Measurements from ENCODE around the gene THRSP. TPM values are rescaled to one million over a fixed set of nuclear protein-coding genes. Genes with fewer than 3 reads are reported as not detected.
A peak's percentile ranks its signal among the peaks of the same experiment; 100 is the strongest.
"Not testable (repeated sequence)": the region's sequence is repeated elsewhere in the genome, so short reads cannot be mapped to it uniquely, and the experiment has no call there.

Gene THRSP, protein sequence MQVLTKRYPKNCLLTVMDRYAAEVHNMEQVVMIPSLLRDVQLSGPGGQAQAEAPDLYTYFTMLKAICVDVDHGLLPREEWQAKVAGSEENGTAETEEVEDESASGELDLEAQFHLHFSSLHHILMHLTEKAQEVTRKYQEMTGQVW
- total RNA-seq (0.48 TPM), polyA plus RNA-seq (6.5 TPM)

- 93% methylated on average over 14 of the region's 14 CpGs for WGBS
- Histone ChIP-seq H3K4me3 (ENCODE audit: low read depth, low read length) (no peak within 1 kb of the TSS), H3K36me3 (ENCODE audit: insufficient read depth) (peaks cover 2% of the 10 kb centered on the region), H3K27ac (ENCODE audit: low read depth) (no peak within 1 kb of the TSS), H3K4me1 (ENCODE audit: insufficient read depth) (no peaks in the 10 kb centered on the region)
- DNase-seq (ENCODE audit: extremely low spot score), result no peak
These were observed at the start of gene THRSP for GRCh38 chr11:78063440-78064181. Gene THRSP (plus strand): TSS chr11:78063861. CDS start chr11:78063882, 21 bp downstream.

DNA sequence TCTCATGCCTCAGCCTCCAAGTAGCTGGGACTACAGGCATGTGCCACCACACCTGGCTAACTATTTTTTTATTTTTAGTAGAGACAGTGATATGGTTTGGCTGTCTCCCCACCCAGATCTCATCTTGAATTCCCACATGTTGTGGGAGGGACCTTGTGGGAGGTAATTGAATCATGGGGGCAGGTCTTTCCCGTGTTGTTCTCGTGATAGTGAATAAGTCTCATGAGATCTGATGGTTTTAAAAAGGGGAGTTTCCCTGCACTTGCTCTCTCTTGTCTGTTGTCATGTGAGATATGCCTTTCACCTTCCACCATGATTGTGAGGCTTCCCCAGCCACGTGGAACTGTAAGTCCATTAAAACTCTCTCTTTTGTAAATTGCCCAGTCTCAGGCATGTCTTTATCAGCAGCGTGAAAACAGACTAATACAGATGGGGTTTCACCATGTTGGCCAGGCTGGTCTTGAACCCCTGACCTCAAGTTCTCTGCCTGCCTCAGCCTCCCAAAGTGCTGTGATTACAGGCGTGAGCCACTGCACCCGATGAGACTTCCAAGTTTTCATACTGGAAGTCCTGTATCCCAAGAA is 48.6 kb upstream of the THRSP start:
- not testable (repeated sequence) for DNase-seq (ENCODE audit: extremely low spot score); H3K4me1 ChIP-seq (ENCODE audit: insufficient read depth); H3K36me3 ChIP-seq (ENCODE audit: insufficient read depth); H3K4me3 ChIP-seq (ENCODE audit: low read depth, low read length); H3K27ac ChIP-seq (ENCODE audit: low read depth)
- 84% methylated on average over 6 of the region's 6 CpGs for WGBS

- H3K4me3 ChIP-seq (ENCODE audit: low read depth, low read length), result no peak overlapping the region
- DNase-seq (ENCODE audit: extremely low spot score), result no peak
- no peak overlapping the region for H3K27ac ChIP-seq (ENCODE audit: low read depth)
- peaks cover 1% of the 10 kb centered on the region for H3K36me3 ChIP-seq (ENCODE audit: insufficient read depth)
- H3K4me1 ChIP-seq (ENCODE audit: insufficient read depth), result no peaks in the 10 kb centered on the region
- 93% methylated on average over 1 of the region's 1 CpG for WGBS
These were observed 47.8 kb upstream of the THRSP start for GRCh38 chr11:78015878-78016277.

GRCh38 chr11:78019808-78020207 is 43.9 kb upstream of the THRSP start:
- no peaks in the 10 kb centered on the region for H3K4me1 ChIP-seq (ENCODE audit: insufficient read depth)
- 52% methylated on average over 4 of the region's 4 CpGs for WGBS
- no peak overlapping the region for H3K27ac ChIP-seq (ENCODE audit: low read depth)
- H3K36me3 ChIP-seq (ENCODE audit: insufficient read depth), result peaks cover 1% of the 10 kb centered on the region
- H3K4me3 ChIP-seq (ENCODE audit: low read depth, low read length), result no peak overlapping the region
- DNase-seq (ENCODE audit: extremely low spot score), result no peak

- H3K27ac ChIP-seq (ENCODE audit: low read depth), result no peak overlapping the region
- no peak for DNase-seq (ENCODE audit: extremely low spot score)
- no peak overlapping the region for H3K4me3 ChIP-seq (ENCODE audit: low read depth, low read length)
- no peaks in the 10 kb centered on the region for H3K4me1 ChIP-seq (ENCODE audit: insufficient read depth)
- peaks cover 1% of the 10 kb centered on the region for H3K36me3 ChIP-seq (ENCODE audit: insufficient read depth)
- 40% methylated on average over 3 of the region's 3 CpGs for WGBS
These were observed 43.4 kb upstream of the THRSP start for GRCh38 chr11:78020246-78020645.

- Histone ChIP-seq H3K4me1 (ENCODE audit: insufficient read depth) (no peaks in the 10 kb centered on the region), H3K27ac (ENCODE audit: low read depth) (no peak overlapping the region), H3K36me3 (ENCODE audit: insufficient read depth) (no peaks in the 10 kb centered on the region), H3K4me3 (ENCODE audit: low read depth, low read length) (no peak overlapping the region)
- DNase-seq (ENCODE audit: extremely low spot score), result no peak
- WGBS, result 82% methylated on average over 6 of the region's 6 CpGs
These were observed 42.0 kb upstream of the THRSP start for GRCh38 chr11:78021611-78022010.

- DNase-seq (ENCODE audit: extremely low spot score), result no peak
- no peak within 1 kb of the TSS for H3K27ac ChIP-seq (ENCODE audit: low read depth)
- 12% methylated on average over 37 of the region's 37 CpGs for WGBS
- H3K4me3 ChIP-seq (ENCODE audit: low read depth, low read length), result peak within 1 kb of the TSS; percentile 42
- no peaks in the 10 kb centered on the region for H3K36me3 ChIP-seq (ENCODE audit: insufficient read depth)
- no peaks in the 10 kb centered on the region for H3K4me1 ChIP-seq (ENCODE audit: insufficient read depth)
These were observed 41.0 kb upstream of the THRSP start, which contains the start of gene KCTD14 for GRCh38 chr11:78022397-78023396. Gene KCTD14 (minus strand): TSS chr11:78023276. CDS start chr11:78023249, 27 bp downstream.

- 71% methylated on average over 7 of the region's 7 CpGs for WGBS
- Histone ChIP-seq H3K27ac (ENCODE audit: low read depth) (no peak overlapping the region), H3K4me1 (ENCODE audit: insufficient read depth) (no peaks in the 10 kb centered on the region), H3K36me3 (ENCODE audit: insufficient read depth) (no peaks in the 10 kb centered on the region), H3K4me3 (ENCODE audit: low read depth, low read length) (peak overlapping the region; percentile 42)
- no peak for DNase-seq (ENCODE audit: extremely low spot score)
These were observed 40.2 kb upstream of the THRSP start for GRCh38 chr11:78023426-78023825.

GRCh38 chr11:78025378-78025777 is 38.3 kb upstream of the THRSP start:
- DNase-seq (ENCODE audit: extremely low spot score), result no peak
- no peaks in the 10 kb centered on the region for H3K36me3 ChIP-seq (ENCODE audit: insufficient read depth)
- no peaks in the 10 kb centered on the region for H3K4me1 ChIP-seq (ENCODE audit: insufficient read depth)
- no peak overlapping the region for H3K27ac ChIP-seq (ENCODE audit: low read depth)
- H3K4me3 ChIP-seq (ENCODE audit: low read depth, low read length), result no peak overlapping the region

- H3K4me1 ChIP-seq (ENCODE audit: insufficient read depth), result no peaks in the 10 kb centered on the region
- no peak for DNase-seq (ENCODE audit: extremely low spot score)
- H3K27ac ChIP-seq (ENCODE audit: low read depth), result no peak overlapping the region
- H3K4me3 ChIP-seq (ENCODE audit: low read depth, low read length), result no peak overlapping the region
- WGBS, result 90% methylated on average over 2 of the region's 2 CpGs
- H3K36me3 ChIP-seq (ENCODE audit: insufficient read depth), result no peaks in the 10 kb centered on the region
These were observed 35.9 kb upstream of the THRSP start for GRCh38 chr11:78027759-78028158.

GRCh38 chr11:78028423-78028822 is 35.2 kb upstream of the THRSP start:
- H3K27ac ChIP-seq (ENCODE audit: low read depth); DNase-seq (ENCODE audit: extremely low spot score); H3K4me3 ChIP-seq (ENCODE audit: low read depth, low read length); H3K36me3 ChIP-seq (ENCODE audit: insufficient read depth); H3K4me1 ChIP-seq (ENCODE audit: insufficient read depth): not testable (repeated sequence)
- 87% methylated on average over 9 of the region's 9 CpGs for WGBS

GRCh38 chr11:78030429-78031325 is 33.0 kb upstream of the THRSP start:
- Histone ChIP-seq H3K36me3 (ENCODE audit: insufficient read depth) (no peaks in the 10 kb centered on the region), H3K4me3 (ENCODE audit: low read depth, low read length) (no peak overlapping the region), H3K27ac (ENCODE audit: low read depth) (no peak overlapping the region), H3K4me1 (ENCODE audit: insufficient read depth) (no peaks in the 10 kb centered on the region)
- DNase-seq (ENCODE audit: extremely low spot score), result peak; percentile 90
- 27% methylated on average over 7 of the region's 7 CpGs for WGBS
